Stimulated activated CD8-positive, alpha-beta memory T cell treated with anti-CD3 and anti-CD28 coated beads, Interleukin-4, amount 100 ng/mL, for 1 hour (primary cell): ENCODE results near the gene COL6A6.

ENCODE experiments used
- DNase-seq, 2 donors: peaks; one replicate each; pipeline ENCODE4 v3.0.0-alpha.2; 2020; ENCODE audit warnings: low read depth in 2 of 2, low spot score in 1 of 2

Gene COL6A6, protein sequence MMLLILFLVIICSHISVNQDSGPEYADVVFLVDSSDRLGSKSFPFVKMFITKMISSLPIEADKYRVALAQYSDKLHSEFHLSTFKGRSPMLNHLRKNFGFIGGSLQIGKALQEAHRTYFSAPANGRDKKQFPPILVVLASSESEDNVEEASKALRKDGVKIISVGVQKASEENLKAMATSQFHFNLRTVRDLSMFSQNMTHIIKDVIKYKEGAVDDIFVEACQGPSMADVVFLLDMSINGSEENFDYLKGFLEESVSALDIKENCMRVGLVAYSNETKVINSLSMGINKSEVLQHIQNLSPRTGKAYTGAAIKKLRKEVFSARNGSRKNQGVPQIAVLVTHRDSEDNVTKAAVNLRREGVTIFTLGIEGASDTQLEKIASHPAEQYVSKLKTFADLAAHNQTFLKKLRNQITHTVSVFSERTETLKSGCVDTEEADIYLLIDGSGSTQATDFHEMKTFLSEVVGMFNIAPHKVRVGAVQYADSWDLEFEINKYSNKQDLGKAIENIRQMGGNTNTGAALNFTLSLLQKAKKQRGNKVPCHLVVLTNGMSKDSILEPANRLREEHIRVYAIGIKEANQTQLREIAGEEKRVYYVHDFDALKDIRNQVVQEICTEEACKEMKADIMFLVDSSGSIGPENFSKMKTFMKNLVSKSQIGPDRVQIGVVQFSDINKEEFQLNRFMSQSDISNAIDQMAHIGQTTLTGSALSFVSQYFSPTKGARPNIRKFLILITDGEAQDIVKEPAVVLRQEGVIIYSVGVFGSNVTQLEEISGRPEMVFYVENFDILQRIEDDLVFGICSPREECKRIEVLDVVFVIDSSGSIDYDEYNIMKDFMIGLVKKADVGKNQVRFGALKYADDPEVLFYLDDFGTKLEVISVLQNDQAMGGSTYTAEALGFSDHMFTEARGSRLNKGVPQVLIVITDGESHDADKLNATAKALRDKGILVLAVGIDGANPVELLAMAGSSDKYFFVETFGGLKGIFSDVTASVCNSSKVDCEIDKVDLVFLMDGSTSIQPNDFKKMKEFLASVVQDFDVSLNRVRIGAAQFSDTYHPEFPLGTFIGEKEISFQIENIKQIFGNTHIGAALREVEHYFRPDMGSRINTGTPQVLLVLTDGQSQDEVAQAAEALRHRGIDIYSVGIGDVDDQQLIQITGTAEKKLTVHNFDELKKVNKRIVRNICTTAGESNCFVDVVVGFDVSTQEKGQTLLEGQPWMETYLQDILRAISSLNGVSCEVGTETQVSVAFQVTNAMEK (N-terminal part only)

GRCh38 chr3:130516645-130517512, at the start of gene COL6A6:
TSS of gene COL6A6 (plus strand) at chr3:130517177. CDS start at chr3:130560365, 43,188 bp downstream.
- no peak for DNase-seq

- no peak for DNase-seq
These were observed 48.7 kb upstream of the COL6A6 start for GRCh38 chr3:130468311-130468710.

DNA sequence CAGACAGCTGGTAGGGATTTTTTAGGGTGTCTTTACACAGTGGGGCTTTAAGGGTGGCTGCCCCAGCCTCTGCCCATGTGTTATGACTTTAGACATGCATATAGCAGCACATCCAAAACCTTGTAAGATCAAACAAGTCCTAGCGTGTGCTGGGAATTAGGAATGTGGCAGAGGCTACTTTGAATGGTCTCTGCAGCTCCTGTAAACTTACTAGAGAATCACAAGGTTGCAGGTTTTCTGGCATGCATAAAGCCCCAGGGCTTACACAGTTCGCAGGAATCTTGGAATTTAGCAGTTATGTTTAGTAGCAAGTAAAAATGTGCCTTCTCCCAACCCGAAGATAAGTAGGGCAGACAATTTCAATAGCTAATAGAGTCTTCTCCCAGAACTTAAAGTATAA, 46.9 kb upstream of the COL6A6 start:
- DNase-seq = no peak

- no peak for DNase-seq
These were observed 43.6 kb upstream of the COL6A6 start for GRCh38 chr3:130473416-130473815.

- DNase-seq = no peak
These were observed 36.2 kb upstream of the COL6A6 start for GRCh38 chr3:130480736-130481135.

GRCh38 chr3:130488288-130488687, 28.7 kb upstream of the COL6A6 start:
- no peak for DNase-seq

GRCh38 chr3:130488769-130489450, 28.1 kb upstream of the COL6A6 start:
- DNase-seq = no peak

- DNase-seq = no peak
These were observed 26.7 kb upstream of the COL6A6 start for GRCh38 chr3:130490241-130490640.

GRCh38 chr3:130491431-130491830, 25.5 kb upstream of the COL6A6 start:
- DNase-seq = no peak

DNA sequence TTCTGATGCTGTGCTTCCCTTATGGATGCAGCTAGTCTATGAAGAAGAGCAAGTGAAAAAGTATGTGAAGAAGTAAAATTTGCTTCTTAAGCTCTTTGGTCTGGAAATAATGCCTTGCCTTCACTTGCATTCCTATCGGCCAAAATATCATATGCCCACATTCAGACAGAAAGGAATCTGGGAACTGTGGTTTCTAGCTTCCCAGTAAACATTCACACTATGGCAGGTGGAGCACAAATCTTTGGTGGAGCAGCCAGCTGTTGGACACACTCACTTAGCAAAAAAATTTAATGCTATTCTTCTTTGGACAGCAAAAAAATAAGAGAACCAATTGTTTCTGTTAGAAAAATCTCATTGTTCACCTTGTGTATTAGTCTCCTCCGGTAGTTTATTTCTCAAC, 12.3 kb upstream of the COL6A6 start:
- no peak for DNase-seq

GRCh38 chr3:130506031-130506430, 10.9 kb upstream of the COL6A6 start:
- DNase-seq = no peak

DNA sequence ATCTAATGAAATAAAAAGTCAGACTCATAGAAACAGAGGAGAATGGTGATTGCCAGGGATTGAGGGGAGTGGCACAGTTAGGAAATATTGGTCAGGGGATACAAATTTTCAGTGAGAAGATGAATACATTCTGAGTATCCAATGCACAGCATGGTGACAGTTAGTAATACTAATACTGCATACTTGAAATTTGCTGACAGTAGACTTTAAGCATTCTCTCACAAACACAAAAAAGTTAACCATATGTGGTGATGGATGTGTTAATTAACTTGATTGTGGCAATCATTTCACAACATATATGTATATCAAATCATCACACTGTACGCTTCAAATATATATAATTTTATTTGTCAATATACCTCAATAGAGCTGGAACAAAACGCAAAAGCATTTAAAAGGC, 9.2 kb upstream of the COL6A6 start:
- DNase-seq = no peak

DNA sequence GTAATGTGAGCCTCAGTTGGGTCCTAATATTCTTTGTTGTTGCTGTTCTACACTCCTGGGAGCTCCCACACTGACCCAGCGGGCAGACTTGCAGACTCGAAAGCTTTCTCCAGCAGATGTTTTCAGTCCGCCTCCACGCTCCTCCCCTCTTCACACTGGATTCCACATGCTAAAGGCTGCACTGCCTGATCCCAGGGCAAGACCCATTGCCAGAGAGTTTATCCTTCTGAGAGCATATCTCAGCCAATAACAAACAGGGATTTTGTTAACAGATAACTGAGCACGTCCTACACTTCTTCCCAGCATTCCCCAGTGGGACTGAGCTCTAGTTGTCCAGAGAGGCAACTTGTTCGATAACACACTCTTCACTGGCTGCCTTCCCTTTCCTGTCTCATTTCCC, 8.0 kb upstream of the COL6A6 start:
- DNase-seq = no peak

DNA sequence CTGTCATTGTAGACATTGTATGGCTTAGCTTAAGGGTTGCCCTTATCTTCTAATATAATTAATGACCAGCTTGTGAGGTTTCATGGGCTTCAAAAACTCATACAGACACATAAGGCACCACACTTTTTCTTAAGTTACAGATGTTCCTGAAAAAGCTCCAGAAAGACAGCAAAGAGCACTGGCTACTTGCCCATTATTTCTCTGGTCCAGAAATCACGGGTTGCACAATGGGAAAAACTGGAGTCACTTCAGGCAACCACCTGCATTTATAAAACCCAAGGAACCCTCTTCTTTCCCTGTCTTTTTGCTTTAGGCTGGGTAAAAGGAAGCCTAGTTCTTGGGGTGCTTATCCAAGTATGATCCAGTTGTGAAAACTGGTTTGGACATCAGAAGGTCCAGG, 2.3 kb upstream of the COL6A6 start:
- DNase-seq = no peak

- DNase-seq = no peak
These were observed 1.2 kb upstream of the COL6A6 start for GRCh38 chr3:130515755-130516154.

DNA sequence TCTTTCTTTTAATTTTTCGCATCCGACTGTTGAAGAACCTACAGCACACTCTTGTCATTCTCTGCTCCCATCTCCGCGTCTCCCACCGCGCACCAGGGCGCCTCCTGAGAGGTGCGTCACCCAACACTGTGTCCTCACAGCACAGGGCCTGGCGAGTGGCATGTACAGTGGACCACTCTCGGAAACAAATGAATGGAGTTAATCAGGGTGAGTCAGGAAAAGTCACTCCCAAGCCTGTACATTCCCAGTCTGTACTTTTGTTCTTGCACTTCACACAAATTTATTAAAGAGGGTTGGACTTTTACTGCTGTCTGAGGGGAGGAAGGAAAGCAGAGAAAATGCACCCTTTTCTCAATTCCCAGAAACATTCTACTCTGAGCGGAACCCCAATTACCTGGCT, 625 bp downstream of the COL6A6 start:
- DNase-seq = no peak

- DNase-seq = no peak
These were observed 2.8 kb downstream of the COL6A6 start for GRCh38 chr3:130519754-130520153.

DNA sequence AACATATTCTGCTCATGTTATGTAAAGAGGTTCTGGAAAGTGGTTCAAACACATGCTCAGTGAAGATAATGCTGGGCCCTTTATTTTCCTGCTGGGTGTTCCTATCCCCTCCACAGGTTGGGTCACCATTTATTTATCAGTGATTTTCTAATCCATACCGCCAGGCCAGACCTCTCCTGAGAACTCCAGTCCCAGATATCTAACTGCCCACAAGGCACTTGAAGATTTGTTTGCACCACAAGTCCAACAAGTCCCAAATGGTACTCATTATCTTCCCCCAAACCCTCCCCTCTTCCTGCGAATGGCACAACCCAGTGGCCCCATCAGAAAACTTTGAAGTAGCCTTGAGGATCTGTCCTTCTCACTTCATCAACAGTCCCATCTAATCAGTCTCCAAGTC, 5.4 kb downstream of the COL6A6 start:
- DNase-seq = no peak

DNA sequence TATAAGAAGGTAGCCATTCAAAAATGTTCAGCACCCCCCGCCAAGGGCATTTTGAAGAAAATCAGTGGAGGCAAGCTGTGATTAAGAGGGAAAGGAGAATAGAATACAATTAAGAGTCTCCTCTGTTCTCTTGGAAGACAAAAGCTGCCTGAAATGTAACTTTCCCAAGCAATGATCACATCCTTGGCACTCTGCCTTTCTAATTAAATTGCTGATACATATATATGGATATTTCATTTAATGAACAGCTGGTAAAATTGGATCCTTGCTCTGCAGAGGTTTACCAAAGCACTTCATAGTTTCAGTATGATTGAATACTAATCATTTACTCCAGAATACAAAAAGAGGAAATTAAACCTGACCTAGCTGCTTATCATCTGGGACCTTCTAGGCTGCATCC, 10.4 kb downstream of the COL6A6 start:
- DNase-seq = no peak

GRCh38 chr3:130528120-130528519, 11.1 kb downstream of the COL6A6 start:
- DNase-seq = no peak
